SK-MEL-5 (cell line): Measurements from ENCODE around the gene SHB. TPM values are rescaled to one million over a fixed set of nuclear protein-coding genes. Genes with fewer than 3 reads are reported as not detected.

Experiments used
- small RNA-seq, 2 experiments: library from RNA; depleted of rRNA; stranded (forward); fragments of <200 nt; gene quantifications; one replicate each; pipeline ENCODE3, GENCODE V24; 2014
- total RNA-seq: library from RNA; depleted of rRNA; stranded (reverse); fragments of >200 nt; shearing (Covaris generic); gene quantifications from 2 replicates; pipeline ENCODE4 v1.2.3, GENCODE V29; 2014; rRNA removed

The SHB gene
- total RNA-seq, 1 experiment from 2014 or later: 1.6 TPM

Small RNA genes within 50 kb of the gene (small RNA-seq; reads per million reads assigned to genes)
- gene RNU7-124P: 0 reads per million in 2 experiments

Other genes starting within 250 kb of the SHB start
- 23.0 and 28.7 TPM in 2 replicates for gene SLC25A51, start 165.1 kb downstream of the SHB start, total RNA-seq